ENCODE measurements around the gene SETD7. TPM values are rescaled to one million over a fixed set of nuclear protein-coding genes. Genes with fewer than 3 reads are reported as not detected.

SETD7 gene
- total and polyA plus RNA-seq, 2 of the 4 experiments (the other 2 are of a cell fraction): 17.0 to 46.6 TPM

- H3K79me1 ChIP-seq (ENCODE audit: low read depth in 1 of 2, low read length in 2 of 2): no peaks in the 10 kb centered on the region
- H3K27me3 ChIP-seq (ENCODE audit: control insufficient read depth, insufficient read depth, low read length): peaks cover 14% of the 10 kb centered on the region
- no peak overlapping the region for H3K14ac ChIP-seq (replicated peaks; ENCODE audit: low read depth, low read length)
- no peak for DNase-seq
- H3K4ac ChIP-seq (ENCODE audit: low read depth, low read length): no peak overlapping the region
- H3K4me2 ChIP-seq (ENCODE audit: low read depth, low read length): no peak overlapping the region
- H3K4me1 ChIP-seq (ENCODE audit: control insufficient read depth, insufficient read depth, low read length): peaks cover 5% of the 10 kb centered on the region; the same call in 1 of the 2 replicates
- H4K5ac ChIP-seq (ENCODE audit: low read depth, low read length): no peak overlapping the region
- H3K27ac ChIP-seq (ENCODE audit: insufficient read depth, low read length): no peak overlapping the region
- H3K9ac ChIP-seq (ENCODE audit: low read depth, low read length): no peak overlapping the region
- H4K91ac ChIP-seq (ENCODE audit: insufficient read depth, low read depth, low read length): no peak overlapping the region
- H2AK9ac ChIP-seq (replicated peaks; ENCODE audit: low read depth, low read length, poor library complexity): no peak overlapping the region
- no peak overlapping the region for H3K56ac ChIP-seq (ENCODE audit: extremely low read depth, insufficient read depth, low read length)
- no peak overlapping the region for H4K8ac ChIP-seq (ENCODE audit: low read depth in 2 of 2, low read length in 2 of 2)
- ChIA-PET POLR2A (ENCODE audit: unreplicated experiment) (no interaction called here), CTCF (interaction anchor here (1.2 to 1.3 kb wide), 2 partner anchors 51 to 282 kb away, joined by 3 read pairs; no protein-coding TSS in a partner anchor)
- no peak overlapping the region for H2BK5ac ChIP-seq (ENCODE audit: low read depth, low read length, poor library complexity, severe bottlenecking)
- no peak overlapping the region for H2AK5ac ChIP-seq (ENCODE audit: low read depth, low read length)
- H3K9me1 ChIP-seq (ENCODE audit: insufficient read depth, low read length): no peaks in the 10 kb centered on the region
- 93% methylated on average over 3 of the region's 3 CpGs; no CpG with 5 or more reads in 1 of the 2 experiments for WGBS, 2 experiments (ENCODE audit: extremely low coverage in 2 of 2, insufficient read length in 1 of 2)
- H4K20me1 ChIP-seq (ENCODE audit: insufficient read depth, low read length): no peaks in the 10 kb centered on the region
- H3K9me3 ChIP-seq (ENCODE audit: control insufficient read depth, insufficient read depth, low read length): no peaks in the 10 kb centered on the region
- in situ Hi-C loops (cut with MboI; ENCODE audit: low sequenced_read_pairs): no loop called here
- BruUV-seq (replicated peaks): no TSS peak
- H2BK15ac ChIP-seq (ENCODE audit: low read depth, low read length): no peak overlapping the region
- no peak overlapping the region for H3K4me3 ChIP-seq (ENCODE audit: insufficient read depth, low read depth, low read length)
- ATAC-seq (ENCODE audit: low read depth): no peak
- no peak for TF ChIP-seq MAZ (IDR thresholded peaks at IDR 0.05; ENCODE audit: borderline replicate concordance, low read depth, low read length)
- no peak for TF ChIP-seq BHLHE40 (IDR thresholded peaks at IDR 0.05; ENCODE audit: low read depth, low read length)
- no peak for TF ChIP-seq MAFK (IDR thresholded peaks at IDR 0.05; ENCODE audit: low read depth, low read length)
- no peak for TF ChIP-seq CHD1 (IDR thresholded peaks at IDR 0.05; ENCODE audit: low read depth, low read length)
- no peak for TF ChIP-seq RFX5 (IDR thresholded peaks at IDR 0.05; ENCODE audit: low read depth, low read length)
- TF ChIP-seq ELK1 (IDR thresholded peaks at IDR 0.05; ENCODE audit: borderline replicate concordance, low read depth, low read length): no peak
- intact Hi-C loops (cut with micrococcal nuclease): no loop called here
- no peak overlapping the region for H3K18ac ChIP-seq (ENCODE audit: low read depth, low read length)
- H2AFZ ChIP-seq (replicated peaks; ENCODE audit: low read length, poor library complexity): no peak overlapping the region
- dilution Hi-C loops (cut with HindIII; ENCODE audit: low sequenced_read_pairs, unreplicated experiment): no loop called here
- no peak overlapping the region for H2BK20ac ChIP-seq (ENCODE audit: low read depth, low read length)
- no peak overlapping the region for H3K23ac ChIP-seq (ENCODE audit: low read depth, low read length)
- no peaks in the 10 kb centered on the region for H3K36me3 ChIP-seq (ENCODE audit: control insufficient read depth, insufficient read depth, low read length)
- H2BK120ac ChIP-seq (ENCODE audit: low read depth, low read length): no peak overlapping the region; the same call in 1 of the 2 replicates
These were observed 49.5 kb upstream of the SETD7 start for GRCh38 chr4:139605516-139605915.
